ENCODE measurements around the gene GNG7. TPM values are rescaled to one million over a fixed set of nuclear protein-coding genes. Genes with fewer than 3 reads are reported as not detected.

Gene GNG7
- polyA plus RNA-seq, 1 of the 3 experiments (the other 2 are of a cell fraction) = 2.2 TPM

GRCh38 chr19:2485428-2485827 lies 217.1 kb downstream of the GNG7 start:
- H3K27ac ChIP-seq (ENCODE audit: low read depth in 2 of 2, low read length in 1 of 2) = no peak overlapping the region
- no peak overlapping the region for H3K9ac ChIP-seq
- peaks cover 5% of the 10 kb centered on the region; the same call in 1 of the 2 replicates for H3K9me3 ChIP-seq
- peaks cover 0 to 4% of the 10 kb centered on the region in 2 experiments; a peak in 1 of 4 replicates for H3K4me1 ChIP-seq (ENCODE audit: control insufficient read depth in 1 of 2, insufficient read depth in 2 of 2, low read depth in 1 of 2, low read length in 1 of 2)
- TF ChIP-seq USF2 (IDR thresholded peaks at IDR 0.05; ENCODE audit: borderline replicate concordance, low read depth, low read length) (no peak), GATA2 (CRISPR knock-in tag; IDR thresholded peaks at IDR 0.05) (no peak), POLR2AphosphoS5 (IDR thresholded peaks at IDR 0.05; ENCODE audit: low read depth, low read length) (no peak), RCOR1 (IDR thresholded peaks at IDR 0.05; ENCODE audit: low read length) (no peak), SMC3 (IDR thresholded peaks at IDR 0.05; ENCODE audit: low read depth, low read length) (no peak), NRF1 (IDR thresholded peaks at IDR 0.05; ENCODE audit: low read depth, low read length) (no peak), TCF12 (IDR thresholded peaks at IDR 0.05) (no peak), RFX5 (IDR thresholded peaks at IDR 0.05; ENCODE audit: low read length) (no peak), TAF1 (IDR thresholded peaks at IDR 0.05; ENCODE audit: borderline replicate concordance, low read depth, low read length) (no peak), MXI1 (IDR thresholded peaks at IDR 0.05; ENCODE audit: low read depth, low read length) (no peak), REST (IDR thresholded peaks at IDR 0.05; ENCODE audit: low read depth, low read length) (no peak), GABPA (IDR thresholded peaks at IDR 0.05; ENCODE audit: low read depth) (no peak), FOXJ3 (CRISPR knock-in tag; IDR thresholded peaks at IDR 0.05) (no peak), ZBTB33 (IDR thresholded peaks at IDR 0.05; ENCODE audit: borderline replicate concordance, low read depth) (no peak), PBX3 (IDR thresholded peaks at IDR 0.05) (no peak)
- H4K20me1 ChIP-seq (ENCODE audit: insufficient read depth) = no peaks in the 10 kb centered on the region
- no peaks in the 10 kb centered on the region for H3K79me2 ChIP-seq (ENCODE audit: insufficient read depth)
- ChIA-PET POLR2A (no interaction called here), CTCF (no interaction called here)
- H3F3A ChIP-seq (replicated peaks; ENCODE audit: insufficient read depth) = peaks cover 11% of the 10 kb centered on the region
- H3K36me3 ChIP-seq (replicated peaks in 1 of 2; ENCODE audit: control insufficient read depth in 1 of 2, insufficient read depth in 2 of 2, low read length in 1 of 2) = no peaks in the 10 kb centered on the region
- 71% methylated on average over 8 of the region's 8 CpGs for WGBS (ENCODE audit: low lambda C conversion rate)
- H3K27me3 ChIP-seq (ENCODE audit: insufficient read depth) = no peaks in the 10 kb centered on the region
- no peaks in the 10 kb centered on the region for H3K9me2 ChIP-seq
- no peak overlapping the region for H3K4me2 ChIP-seq
- no peak overlapping the region for H2AFZ ChIP-seq (ENCODE audit: low read depth)
- H3K4me3 ChIP-seq (ENCODE audit: low read depth in 2 of 2, low read length in 1 of 2) = no peak overlapping the region
- no peak for DNase-seq
